GM18870 (cell line): ENCODE measurements around the gene RPL39.
A peak's percentile ranks its signal among the peaks of the same experiment; 100 is the strongest.
"Not testable (repeated sequence)": the region's sequence is repeated elsewhere in the genome, so short reads cannot be mapped to it uniquely, and the experiment has no call there.

ENCODE experiments used
- ATAC-seq: cut with Tn5 transposase; IDR thresholded peaks from one replicate; pipeline ENCODE4 v1.9.1; 2021; ENCODE audit warnings: moderate library complexity; ENCODE audit not compliant: unreplicated experiment

RPL39 gene

GRCh38 chrX:119791437-119792231 is at the start of gene RPL39:
Gene RPL39, minus strand, starts transcription at chrX:119791630. Its CDS starts 54 bp downstream, at chrX:119791576.
- peak; percentile 81 for ATAC-seq

DNA sequence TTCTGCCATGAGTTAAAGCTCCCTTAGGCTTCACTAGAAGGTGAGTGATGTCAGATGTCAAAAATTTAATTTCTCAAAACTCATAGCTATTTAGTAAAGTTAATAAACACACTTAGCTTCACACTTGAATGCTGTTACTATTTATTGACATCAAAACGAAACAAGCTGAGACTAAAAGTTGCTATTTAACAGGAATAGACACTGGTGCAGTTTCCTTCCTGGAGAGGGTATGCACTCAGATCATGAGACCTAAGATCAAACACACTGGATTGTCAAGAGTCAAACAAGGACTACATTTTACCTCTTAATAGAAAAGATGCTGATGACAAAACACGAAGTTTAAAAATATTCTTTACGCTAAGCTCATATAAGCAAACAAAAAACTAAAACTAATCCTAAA is 42.5 kb upstream of the RPL39 start:
- ATAC-seq = no peak

- no peak for ATAC-seq
These were observed 37.0 kb upstream of the RPL39 start for GRCh38 chrX:119828446-119828845.

GRCh38 chrX:119826399-119826959 is 35.0 kb upstream of the RPL39 start:
- no peak for ATAC-seq

- ATAC-seq = not testable (repeated sequence)
These were observed 32.8 kb upstream of the RPL39 start for GRCh38 chrX:119824221-119824620.

GRCh38 chrX:119821703-119822102 is 30.3 kb upstream of the RPL39 start:
- ATAC-seq = peak; percentile 89

DNA sequence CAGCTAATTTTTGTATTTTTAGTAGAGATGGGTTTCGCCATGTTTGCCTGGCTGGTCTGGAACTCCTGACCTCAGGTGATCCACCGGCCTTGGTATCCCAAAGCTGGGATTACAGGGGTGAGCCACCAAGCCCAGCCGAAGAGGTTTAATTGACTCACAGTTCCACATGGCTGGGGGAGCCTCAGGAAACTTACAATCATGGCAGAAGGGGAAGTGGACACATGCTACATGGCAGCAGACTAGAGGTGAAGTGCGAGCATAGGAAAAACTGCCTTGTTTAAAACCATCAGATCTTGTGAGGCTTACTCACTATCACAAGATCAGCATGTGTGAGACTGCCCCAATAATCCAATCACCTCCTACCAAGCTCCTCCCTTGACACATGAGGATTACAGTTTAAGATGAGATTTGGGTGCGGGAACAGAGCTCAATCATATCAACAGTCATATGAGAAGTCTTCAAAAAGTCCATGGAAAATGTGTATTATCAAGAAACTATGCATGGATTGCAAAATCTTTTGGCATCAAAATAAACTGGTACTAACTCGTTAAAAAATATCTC is 25.8 kb upstream of the RPL39 start:
- ATAC-seq = no peak

DNA sequence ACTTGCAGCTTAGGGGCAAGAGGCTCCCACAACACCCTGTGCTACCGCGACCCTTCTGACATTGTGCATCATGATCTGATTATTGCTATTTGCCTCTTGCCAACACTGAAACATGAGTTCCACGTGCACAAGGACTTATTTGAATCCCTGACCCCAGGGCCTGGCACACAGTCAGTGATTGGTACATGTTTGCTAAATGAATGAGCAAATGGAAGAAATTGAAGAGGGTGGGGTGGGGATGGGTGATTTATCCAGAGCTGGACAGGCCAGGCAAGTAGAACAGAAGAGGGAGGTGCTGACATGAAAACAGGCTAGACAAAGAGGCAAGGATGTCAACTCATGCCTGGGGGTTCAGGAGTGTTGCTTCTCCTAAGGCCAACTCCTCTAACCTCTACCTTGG is 24.9 kb upstream of the RPL39 start:
- no peak for ATAC-seq

- ATAC-seq = no peak
These were observed 17.8 kb upstream of the RPL39 start for GRCh38 chrX:119809185-119809666.

- not testable (repeated sequence) for ATAC-seq
These were observed 17.0 kb upstream of the RPL39 start for GRCh38 chrX:119808461-119808860.

- ATAC-seq = no peak
These were observed 11.1 kb upstream of the RPL39 start for GRCh38 chrX:119802546-119802945.

- no peak for ATAC-seq
These were observed 10.1 kb upstream of the RPL39 start for GRCh38 chrX:119801253-119802221.

DNA sequence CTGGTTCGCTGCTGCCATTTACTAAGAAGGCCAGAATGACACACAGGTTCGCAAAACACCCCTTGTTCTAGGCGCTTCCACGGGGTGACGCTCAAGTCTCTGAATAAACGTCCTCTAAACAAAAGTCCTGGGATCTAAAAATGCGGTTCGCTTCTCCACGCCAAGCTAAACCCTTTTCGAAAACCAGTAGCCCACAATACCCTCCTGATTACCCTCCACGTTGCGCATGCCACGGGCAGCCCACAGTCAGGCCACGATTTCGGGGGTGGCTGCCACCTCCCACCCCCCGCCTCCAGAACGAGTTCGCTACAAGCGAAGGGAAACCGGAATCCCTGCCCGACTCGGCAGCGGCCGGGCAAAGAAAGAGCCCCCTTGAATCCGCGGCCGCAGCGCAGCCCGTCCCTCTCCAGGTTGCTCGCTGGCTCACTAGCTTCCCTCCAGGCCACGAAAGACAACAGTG is 423 bp downstream of the RPL39 start:
- peak; percentile 17 for ATAC-seq

DNA sequence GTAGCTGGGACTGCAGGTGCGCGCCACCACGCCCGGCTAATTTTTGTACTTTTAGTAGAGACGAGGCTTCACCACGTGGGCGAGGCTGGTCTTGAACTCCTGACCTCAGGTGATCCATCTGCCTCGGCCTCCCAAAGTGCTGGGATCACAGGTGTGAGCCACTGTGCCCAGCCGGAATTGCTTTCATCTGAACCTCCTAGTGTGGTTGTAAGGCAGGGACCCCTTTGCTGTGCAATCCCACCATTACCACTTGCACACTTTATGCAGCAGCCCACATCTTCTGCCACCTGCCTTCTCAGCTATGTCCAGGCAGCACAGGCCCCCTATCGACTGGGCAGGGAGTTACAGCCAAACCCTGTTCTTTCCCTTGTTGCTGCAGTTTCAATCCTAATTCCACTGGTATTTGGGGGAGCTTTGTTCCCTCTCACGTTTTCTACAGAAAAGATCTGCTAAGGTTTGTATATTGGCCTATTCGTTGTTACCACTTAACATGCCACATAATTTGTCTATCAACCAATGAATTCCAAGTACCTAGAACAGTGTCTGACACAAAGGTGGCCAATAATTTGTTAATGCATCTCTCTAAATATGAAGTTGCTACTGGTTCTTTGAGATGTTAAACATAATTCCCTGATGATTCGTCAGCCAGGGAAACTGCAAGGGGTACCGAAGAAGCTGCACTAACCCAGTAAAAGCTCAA is 6.5 kb downstream of the RPL39 start:
- no peak for ATAC-seq

DNA sequence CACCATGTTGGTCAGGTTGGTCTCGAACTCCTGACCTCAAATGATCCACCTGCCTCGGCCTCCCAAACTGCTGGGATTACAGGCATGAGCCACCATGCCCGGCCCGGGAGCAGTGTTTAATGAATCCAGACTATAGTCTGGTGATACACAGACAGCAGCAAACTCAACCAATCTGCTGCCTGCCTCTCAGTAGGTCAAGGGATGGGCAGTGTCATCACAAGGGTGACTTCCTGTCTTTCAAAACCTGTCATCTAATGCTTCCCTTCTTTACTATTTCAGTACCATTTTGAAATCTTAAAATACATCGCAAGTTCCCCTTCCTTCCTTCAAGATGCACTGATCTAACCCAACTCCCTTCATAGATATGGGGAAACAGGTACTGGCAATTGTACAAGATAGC is 8.4 kb downstream of the RPL39 start:
- ATAC-seq = no peak

GRCh38 chrX:119778829-119779228 is 12.6 kb downstream of the RPL39 start:
- ATAC-seq = no peak

DNA sequence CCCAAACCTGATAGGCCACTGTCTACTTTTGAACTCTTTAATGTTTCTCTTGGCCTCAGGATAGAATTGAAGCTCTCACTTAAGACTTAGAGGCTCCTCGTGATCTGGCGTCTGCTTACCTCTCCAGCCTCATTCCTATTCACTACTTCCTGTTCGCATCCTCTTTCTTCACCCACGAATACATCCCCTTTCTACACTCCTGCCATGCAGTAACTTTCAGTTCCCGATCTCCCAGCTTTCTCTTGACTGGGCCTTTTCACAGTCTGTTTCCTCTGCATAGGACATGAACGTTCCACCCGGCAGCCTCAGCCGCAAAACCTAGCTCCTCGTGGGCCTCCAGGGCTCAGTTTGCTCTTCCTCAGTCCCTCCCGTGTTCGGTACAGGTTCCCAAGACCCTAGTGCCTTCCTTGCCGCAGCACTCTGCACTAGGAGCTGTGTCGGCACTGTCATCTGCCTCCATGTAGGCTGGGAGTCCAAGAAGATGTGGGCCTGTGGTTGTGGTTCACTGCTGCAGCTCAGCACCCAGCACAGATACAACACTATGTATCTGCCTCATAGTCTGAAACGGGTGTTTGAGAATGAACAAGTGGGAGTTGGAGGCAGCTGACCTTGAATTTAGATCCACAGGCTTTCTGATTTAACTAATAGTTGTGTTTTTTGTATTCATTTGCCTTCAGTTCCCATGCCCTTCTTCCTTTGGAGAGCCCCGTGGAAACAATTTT is 15.8 kb downstream of the RPL39 start:
- no peak for ATAC-seq

GRCh38 chrX:119769388-119769787 is 22.0 kb downstream of the RPL39 start:
- ATAC-seq = not testable (repeated sequence)

DNA sequence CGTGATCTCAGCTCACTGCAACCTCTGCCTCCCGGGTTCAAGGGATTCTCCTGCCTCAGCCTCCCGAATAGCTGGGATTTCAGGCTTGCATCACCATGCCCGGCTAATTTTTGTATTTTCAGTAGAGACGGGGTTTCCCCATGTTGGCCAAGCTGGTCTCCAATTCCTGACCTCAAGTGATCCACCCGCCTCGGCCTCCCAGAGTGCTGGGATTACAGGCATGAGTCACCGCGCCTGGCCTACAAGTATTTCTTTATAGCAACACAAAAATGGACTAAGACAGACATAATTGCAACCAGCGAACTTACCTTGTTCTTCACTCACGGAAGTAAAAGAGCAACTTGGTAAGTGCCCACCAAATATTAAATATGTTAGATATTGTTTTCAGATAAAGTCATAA is 23.0 kb downstream of the RPL39 start:
- not testable (repeated sequence) for ATAC-seq
